Breast epithelium (tissue), 3 donors: ENCODE results near the gene BFAR.

ENCODE experiments used
- CTCF ChIP-seq, 3 donors: fragments of 450-650 bp; IDR thresholded peaks; one replicate each; pipeline ENCODE4 v1.5.1; 2016 to 2017; ENCODE audit warnings: antibody characterized with exemption in 3 of 3, mild to moderate bottlenecking in 3 of 3, moderate library complexity in 3 of 3
- POLR2AphosphoS5 ChIP-seq, 3 donors: sonication (generic); formaldehyde crosslinking; IDR thresholded peaks; one replicate each; pipeline ENCODE4 v1.6.1; 2017; ENCODE audit warnings: antibody characterized with exemption in 3 of 3

DNA sequence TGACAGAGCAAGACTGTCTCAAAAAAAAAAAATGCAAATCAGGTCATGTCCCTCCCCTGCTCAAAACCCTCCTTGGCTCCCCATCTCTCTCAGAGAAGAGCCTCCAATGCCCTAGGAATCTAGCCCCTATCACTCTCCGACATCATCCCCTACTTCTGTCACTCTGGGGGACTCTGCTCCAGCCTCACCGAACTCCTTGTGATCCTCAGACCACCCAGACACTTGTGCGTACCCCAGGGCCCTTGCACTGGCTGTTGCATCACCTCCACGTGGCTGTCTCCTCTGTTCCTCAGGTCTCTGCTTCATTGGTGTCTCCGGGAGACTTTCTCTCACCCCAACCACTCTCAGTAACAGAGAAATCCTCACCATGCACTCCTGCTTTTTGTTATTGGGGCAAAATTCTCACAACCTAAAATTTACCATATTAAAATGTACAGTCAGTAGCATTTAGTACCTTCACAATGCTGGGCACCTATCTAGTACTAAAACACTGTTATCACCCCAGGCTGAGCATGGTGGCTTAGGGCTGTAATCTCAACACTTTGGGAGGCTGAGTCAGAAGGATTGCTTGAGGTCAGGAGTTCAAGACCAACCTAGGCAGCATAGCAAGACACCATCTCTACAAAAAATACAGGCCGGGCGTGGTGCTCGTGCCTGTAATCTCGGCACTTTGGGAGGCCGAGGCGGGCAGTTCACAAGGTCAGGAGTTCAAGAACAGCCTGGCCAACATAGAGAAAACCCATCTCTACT, 46.2 kb downstream of the BFAR start:
- no peak for TF ChIP-seq CTCF (IDR thresholded peaks at IDR 0.05)
- no peak for TF ChIP-seq POLR2AphosphoS5 (IDR thresholded peaks at IDR 0.05)
